ENCODE results near the gene MFSD11.
"Not testable (repeated sequence)": the region's sequence is repeated elsewhere in the genome, so short reads cannot be mapped to it uniquely, and the experiment has no call there.

The MFSD11 gene

DNA sequence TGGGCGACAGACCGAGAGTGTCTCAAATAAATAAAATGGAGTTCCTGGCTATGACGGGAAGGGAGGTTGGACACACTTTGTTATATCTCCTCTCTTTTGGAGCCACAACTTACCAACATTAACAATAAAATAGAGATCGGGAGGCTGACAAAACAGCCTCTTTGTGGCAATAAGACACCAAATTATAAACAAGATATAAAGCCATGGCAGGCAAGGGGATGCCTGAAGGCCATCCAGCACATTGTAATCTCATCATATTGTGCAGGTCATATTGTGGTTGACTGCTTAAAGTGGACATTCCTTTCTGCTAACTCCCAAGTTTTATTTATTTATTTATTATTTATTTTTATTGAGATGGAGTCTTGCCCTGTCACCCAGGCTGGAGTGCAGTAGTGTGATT, 70.4 kb downstream of the MFSD11 start:
- DNase-seq, result no peak

- no peak for DNase-seq
Measured at GRCh38 chr17:76810956-76811355, 73.0 kb downstream of the MFSD11 start.

- no peak for DNase-seq
Measured at GRCh38 chr17:76811834-76812233, 73.9 kb downstream of the MFSD11 start.

DNA sequence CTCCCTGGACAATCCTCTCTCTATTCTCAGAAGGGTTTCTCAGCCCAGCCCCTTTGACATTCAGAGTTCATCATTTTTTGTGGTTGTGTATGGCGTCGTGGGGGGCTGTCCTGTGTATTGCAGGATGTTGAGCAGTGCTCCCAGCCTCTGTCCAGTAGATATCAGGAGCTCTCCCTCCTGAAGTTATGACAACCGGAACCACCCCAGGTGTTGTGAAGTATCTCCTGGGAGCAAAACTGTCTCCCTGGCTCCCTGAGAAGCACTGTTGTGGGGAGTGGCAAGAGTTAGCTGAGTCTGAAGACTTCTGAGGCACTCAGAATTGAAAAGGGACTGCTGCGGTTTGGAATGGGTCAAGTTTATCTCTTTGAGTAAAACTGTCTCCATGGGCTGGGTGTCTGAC, 74.3 kb downstream of the MFSD11 start:
- DNase-seq, result no peak

- DNase-seq, result no peak
Measured at GRCh38 chr17:76812968-76813367, 75.0 kb downstream of the MFSD11 start.

DNA sequence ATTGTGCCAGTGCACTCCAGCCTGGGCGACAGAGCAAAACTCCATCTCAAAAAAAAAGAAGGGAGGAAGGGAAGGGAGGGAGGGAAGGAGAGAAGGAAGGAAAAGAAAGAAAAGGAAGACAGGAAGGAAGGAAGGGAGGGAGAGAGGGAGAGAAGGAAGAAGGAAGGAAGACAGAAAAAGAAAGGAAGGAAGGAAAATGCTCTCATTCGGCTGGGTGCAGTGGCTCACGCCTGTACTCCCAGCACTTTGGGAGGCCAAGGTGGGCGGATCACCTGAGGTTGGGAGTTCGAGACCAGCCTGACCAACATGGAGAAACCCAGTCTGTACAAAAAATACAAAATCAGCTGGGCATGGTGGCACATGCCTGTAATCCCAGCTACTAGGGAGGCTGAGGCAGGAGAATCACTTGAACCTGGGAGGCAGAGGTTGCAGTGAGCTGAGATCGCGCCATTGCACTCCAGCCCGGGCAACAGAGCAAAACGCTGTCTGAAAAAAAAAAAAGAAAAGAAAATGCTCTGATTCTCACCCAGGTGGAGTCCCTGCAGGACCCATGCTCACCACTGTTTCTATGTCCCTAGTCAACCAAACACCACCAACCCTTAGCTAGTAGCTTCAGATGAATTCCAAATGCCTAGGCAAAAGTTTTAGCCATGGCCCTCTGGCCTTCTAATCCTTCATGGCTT, 78.1 kb downstream of the MFSD11 start:
- DNase-seq, result not testable (repeated sequence)

GRCh38 chr17:76816590-76817135, 78.7 kb downstream of the MFSD11 start:
- DNase-seq, result peak; percentile 64

GRCh38 chr17:76820039-76820438, 82.1 kb downstream of the MFSD11 start:
- peak; percentile 81 for DNase-seq

DNA sequence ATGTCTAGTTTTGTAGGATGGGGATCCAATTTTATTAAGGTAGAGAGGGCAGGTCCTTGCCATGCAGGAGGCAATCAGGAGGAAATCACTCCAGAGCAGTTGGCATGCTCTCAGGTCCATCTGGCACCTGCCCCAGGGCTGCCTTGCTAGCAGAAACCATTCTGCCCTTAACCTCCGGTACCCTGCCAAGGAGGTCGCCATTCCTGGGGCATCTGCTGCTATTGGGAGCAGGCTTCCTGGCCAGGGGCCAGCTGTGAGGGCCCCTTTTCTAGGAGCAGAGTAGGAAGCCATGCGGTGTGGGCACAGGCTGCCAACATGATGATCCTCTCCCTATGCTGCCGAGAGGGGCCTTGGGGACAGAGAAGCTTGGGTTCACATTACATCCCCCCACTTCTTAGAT, 82.6 kb downstream of the MFSD11 start:
- peak; percentile 69 for DNase-seq

GRCh38 chr17:76822184-76822778, 84.4 kb downstream of the MFSD11 start:
- DNase-seq, result no peak

- DNase-seq, result no peak
Measured at GRCh38 chr17:76824093-76824492, 86.2 kb downstream of the MFSD11 start.

DNA sequence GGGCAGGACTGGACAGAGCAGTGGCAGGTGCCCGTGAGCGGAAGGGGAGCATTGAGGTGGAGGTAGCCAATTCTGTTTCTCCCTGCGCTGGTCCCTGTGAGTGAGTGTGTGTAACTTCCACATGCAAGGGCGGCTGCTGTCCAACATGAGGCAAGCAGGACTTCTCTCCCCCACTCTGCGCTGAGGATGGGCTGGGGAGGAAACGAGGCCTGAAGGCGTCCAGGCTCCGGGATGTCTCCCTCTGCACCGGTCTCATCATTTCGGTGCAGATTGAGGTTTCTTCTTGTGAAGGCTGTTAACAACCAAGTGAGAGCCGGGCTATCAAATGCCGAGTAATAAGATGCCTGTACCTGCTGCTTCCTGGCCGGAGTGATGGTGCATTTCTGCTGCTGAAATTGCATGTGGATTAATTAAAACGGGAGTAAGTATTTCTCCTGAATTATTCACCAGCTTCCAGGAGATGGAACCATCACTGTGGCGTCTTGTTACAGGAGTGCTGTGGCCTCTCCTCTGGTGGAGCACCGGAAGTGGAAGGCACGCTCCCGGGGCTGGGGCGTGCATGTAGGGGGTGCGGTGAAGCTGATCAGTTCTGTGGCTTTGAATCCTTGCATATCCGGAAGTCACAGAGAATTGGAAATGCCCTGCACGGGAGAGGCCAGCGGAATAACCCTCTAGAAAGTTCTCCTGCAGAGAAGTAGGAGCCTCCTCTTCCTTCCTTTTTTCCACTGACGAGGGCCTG, 88.6 kb downstream of the MFSD11 start:
- DNase-seq, result no peak

- no peak for DNase-seq
Measured at GRCh38 chr17:76827736-76828135, 89.8 kb downstream of the MFSD11 start.
